Measurements from ENCODE around the gene NFE2L1. TPM values are rescaled to one million over a fixed set of nuclear protein-coding genes. Genes with fewer than 3 reads are reported as not detected.
A peak's percentile ranks its signal among the peaks of the same experiment; 100 is the strongest.

Gene NFE2L1
- total RNA-seq, 1 experiment from 2014 or later: 161 TPM

DNA sequence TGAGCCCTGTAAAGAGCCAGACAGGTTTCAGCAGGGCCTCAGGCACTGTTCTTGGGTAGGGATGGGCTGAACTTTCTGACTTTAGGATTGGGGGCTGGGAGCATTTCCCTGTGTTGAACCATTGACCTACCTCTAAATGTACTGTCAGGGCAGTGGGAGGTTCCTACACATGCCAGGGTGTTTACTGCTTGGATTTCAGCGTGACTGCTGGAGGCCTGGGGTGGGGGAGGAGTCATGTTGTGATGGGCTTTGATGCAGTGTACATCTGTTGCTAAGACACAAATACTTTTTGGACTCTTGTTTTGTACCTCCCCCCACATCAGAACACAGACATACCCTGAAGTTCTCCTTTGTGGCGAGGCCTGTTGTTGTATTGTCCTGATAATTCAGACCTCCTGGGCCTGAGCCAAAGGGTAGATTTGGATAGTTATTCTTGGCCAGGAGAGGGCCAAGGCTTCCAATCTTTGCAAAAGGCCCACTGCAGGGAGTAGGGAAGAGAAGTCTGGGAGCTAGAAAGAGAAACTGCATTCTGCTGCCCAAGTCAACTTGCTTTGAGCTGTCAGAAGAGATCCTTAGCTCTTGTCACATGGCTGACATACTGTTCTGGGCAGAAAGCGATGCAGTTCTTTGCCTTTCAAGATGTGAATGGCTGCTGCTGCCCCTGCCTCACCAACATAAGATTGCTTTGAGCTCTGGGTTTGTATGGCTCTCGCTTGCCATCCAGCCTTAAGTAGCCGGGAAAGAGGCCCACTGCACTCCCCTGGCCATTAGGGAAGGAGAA, 3.7 kb downstream of the NFE2L1 start:
- no peak overlapping the region for H4K8ac ChIP-seq (replicated peaks; ENCODE audit: insufficient read length, low read depth, low read length)
- no peak overlapping the region for H3K4ac ChIP-seq (ENCODE audit: low read depth, low read length)
- peaks cover 66 to 76% of the 10 kb centered on the region in 2 experiments for H3K4me1 Mint-ChIP-seq
- no peak overlapping the region for H3K14ac ChIP-seq (ENCODE audit: insufficient read depth, low read length)
- H3K18ac ChIP-seq (ENCODE audit: insufficient read length, low read depth, low read length): no peak overlapping the region
- H3K27me3 Mint-ChIP-seq (ENCODE audit: low read depth): no peaks in the 10 kb centered on the region; the same call in 1 of the 2 replicates
- DNase-seq: no peak
- H2BK20ac ChIP-seq (ENCODE audit: low read depth, low read length, poor library complexity, severe bottlenecking): no peak overlapping the region
- H3K27ac Mint-ChIP-seq: peak overlapping the region; percentile 72 to 99 (median 96)
- H3K56ac ChIP-seq (ENCODE audit: insufficient read length, low read depth, low read length): no peak overlapping the region
- no peak overlapping the region for H2BK120ac ChIP-seq (ENCODE audit: low read depth, low read length, poor library complexity, severe bottlenecking)
- no peaks in the 10 kb centered on the region for H3K27me3 ChIP-seq (ENCODE audit: insufficient read depth, low read length)
- TF ChIP-seq, protein P1, sequence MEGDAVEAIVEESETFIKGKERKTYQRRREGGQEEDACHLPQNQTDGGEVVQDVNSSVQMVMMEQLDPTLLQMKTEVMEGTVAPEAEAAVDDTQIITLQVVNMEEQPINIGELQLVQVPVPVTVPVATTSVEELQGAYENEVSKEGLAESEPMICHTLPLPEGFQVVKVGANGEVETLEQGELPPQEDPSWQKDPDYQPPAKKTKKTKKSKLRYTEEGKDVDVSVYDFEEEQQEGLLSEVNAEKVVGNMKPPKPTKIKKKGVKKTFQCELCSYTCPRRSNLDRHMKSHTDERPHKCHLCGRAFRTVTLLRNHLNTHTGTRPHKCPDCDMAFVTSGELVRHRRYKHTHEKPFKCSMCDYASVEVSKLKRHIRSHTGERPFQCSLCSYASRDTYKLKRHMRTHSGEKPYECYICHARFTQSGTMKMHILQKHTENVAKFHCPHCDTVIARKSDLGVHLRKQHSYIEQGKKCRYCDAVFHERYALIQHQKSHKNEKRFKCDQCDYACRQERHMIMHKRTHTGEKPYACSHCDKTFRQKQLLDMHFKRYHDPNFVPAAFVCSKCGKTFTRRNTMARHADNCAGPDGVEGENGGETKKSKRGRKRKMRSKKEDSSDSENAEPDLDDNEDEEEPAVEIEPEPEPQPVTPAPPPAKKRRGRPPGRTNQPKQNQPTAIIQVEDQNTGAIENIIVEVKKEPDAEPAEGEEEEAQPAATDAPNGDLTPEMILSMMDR (conservative IDR thresholded peaks at IDR 0.05): no peak; the same call in 2 of the 3 replicates
- no CpG with 5 or more reads among the region's 5 CpGs for WGBS (ENCODE audit: extremely low coverage, insufficient read length, low lambda C conversion rate)
- no peak overlapping the region for H3K27ac ChIP-seq (ENCODE audit: insufficient read length, low read depth, low read length)
- H3K23ac ChIP-seq (ENCODE audit: insufficient read length, low read depth, low read length): no peak overlapping the region
- H3K9me3 Mint-ChIP-seq: no peaks in the 10 kb centered on the region; a peak in 2 of 5 replicates
- H4K91ac ChIP-seq (ENCODE audit: insufficient read length, low read depth, low read length): no peak overlapping the region
- H3K4me2 ChIP-seq (ENCODE audit: insufficient read depth, insufficient read length, low read length): peak overlapping the region; percentile 45
- no peak overlapping the region for H2BK12ac ChIP-seq (ENCODE audit: insufficient read length, low read depth, low read length)
- H2AFZ ChIP-seq (ENCODE audit: low read length): no peak overlapping the region
- H3K79me1 ChIP-seq (ENCODE audit: insufficient read depth, low read depth, low read length, poor library complexity, severe bottlenecking): peaks cover 4% of the 10 kb centered on the region
- no peak overlapping the region for H2BK5ac ChIP-seq (ENCODE audit: insufficient read length, low read length)
- no peak overlapping the region for H3T11ph ChIP-seq (ENCODE audit: low read length)
- H4K5ac ChIP-seq (ENCODE audit: insufficient read length, low read depth, low read length): no peak overlapping the region
- H3K36me3 Mint-ChIP-seq (ENCODE audit: insufficient read depth in 1 of 3, low read depth in 3 of 3): peaks cover 38 to 46% (median 38%) of the 10 kb centered on the region in 3 experiments
- H3K23me2 ChIP-seq (ENCODE audit: insufficient read length, low read depth, low read length, poor library complexity, severe bottlenecking): peaks cover 16% of the 10 kb centered on the region
- H3K9me3 ChIP-seq (ENCODE audit: control insufficient read depth, low read depth, low read length): no peaks in the 10 kb centered on the region
- H2AK5ac ChIP-seq (ENCODE audit: insufficient read length, low read length): no peak overlapping the region
- H2BK15ac ChIP-seq (ENCODE audit: low read depth, low read length): no peak overlapping the region
- H3K79me2 ChIP-seq (ENCODE audit: insufficient read depth, low read length): peaks cover 21% of the 10 kb centered on the region; the same call in 1 of the 2 replicates
- no peak overlapping the region for H3K9ac ChIP-seq (ENCODE audit: extremely low read depth, insufficient read length, low read length)
- peak overlapping the region; percentile 37 to 94 for H3K4me3 Mint-ChIP-seq
- H4K20me1 ChIP-seq (ENCODE audit: control insufficient read depth, insufficient read depth, insufficient read length): no peaks in the 10 kb centered on the region
- H3K4me1 ChIP-seq (ENCODE audit: insufficient read depth, low read length): peaks cover 18% of the 10 kb centered on the region; the same call in 1 of the 2 replicates

Measured in H9 (cell line).